ENCODE results near the gene NHS.
"Not testable (repeated sequence)": the region's sequence is repeated elsewhere in the genome, so short reads cannot be mapped to it uniquely, and the experiment has no call there.

NHS gene

GRCh38 chrX:17563515-17563914, 188.5 kb downstream of the NHS start:
- Histone ChIP-seq H3K4me3 (ENCODE audit: insufficient read depth, low read depth, low read length, poor library complexity, severe bottlenecking) (no peak overlapping the region), H3K9me3 (ENCODE audit: control insufficient read depth, low read length) (no peaks in the 10 kb centered on the region), H3K36me3 (ENCODE audit: control insufficient read depth, insufficient read depth, low read length) (no peaks in the 10 kb centered on the region), H3K27me3 (replicated peaks; ENCODE audit: control insufficient read depth, insufficient read depth, low read length, poor library complexity, severe bottlenecking) (no peaks in the 10 kb centered on the region), H3K27ac (ENCODE audit: insufficient read depth, low read length, poor library complexity, severe bottlenecking) (no peak overlapping the region), H3K4me1 (ENCODE audit: control insufficient read depth, insufficient read depth, low read length, poor library complexity, severe bottlenecking) (no peaks in the 10 kb centered on the region)
- no peak for DNase-seq

- no peak for DNase-seq
- Histone ChIP-seq H3K27ac (ENCODE audit: insufficient read depth, low read length, poor library complexity, severe bottlenecking) (no peak overlapping the region), H3K4me1 (ENCODE audit: control insufficient read depth, insufficient read depth, low read length, poor library complexity, severe bottlenecking) (no peaks in the 10 kb centered on the region), H3K36me3 (ENCODE audit: control insufficient read depth, insufficient read depth, low read length) (no peaks in the 10 kb centered on the region), H3K27me3 (replicated peaks; ENCODE audit: control insufficient read depth, insufficient read depth, low read length, poor library complexity, severe bottlenecking) (no peaks in the 10 kb centered on the region), H3K9me3 (ENCODE audit: control insufficient read depth, low read length) (no peaks in the 10 kb centered on the region), H3K4me3 (ENCODE audit: insufficient read depth, low read depth, low read length, poor library complexity, severe bottlenecking) (no peak overlapping the region)
These were observed 189.8 kb downstream of the NHS start for GRCh38 chrX:17564689-17565409.

DNA sequence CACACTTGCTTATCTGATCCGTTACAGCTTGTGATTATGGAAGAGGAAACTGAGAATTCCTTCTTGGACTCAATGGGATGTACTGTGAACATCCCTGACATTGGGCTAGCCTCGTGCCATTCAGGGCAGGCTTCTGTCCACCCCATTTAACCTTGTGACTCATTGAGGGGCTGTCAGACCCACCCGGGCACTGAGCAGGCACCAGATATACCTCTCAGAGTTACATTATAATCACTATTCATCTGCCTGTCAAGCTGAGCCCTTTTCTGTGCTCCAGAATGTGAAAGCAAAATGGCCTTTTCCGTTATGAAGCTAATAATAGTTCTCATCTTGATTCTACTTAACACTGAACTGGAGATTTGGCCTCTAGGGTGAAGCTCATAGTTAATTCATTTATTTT, 191.7 kb downstream of the NHS start:
- Histone ChIP-seq H3K36me3 (ENCODE audit: control insufficient read depth, insufficient read depth, low read length) (no peaks in the 10 kb centered on the region), H3K4me1 (ENCODE audit: control insufficient read depth, insufficient read depth, low read length, poor library complexity, severe bottlenecking) (no peaks in the 10 kb centered on the region), H3K27me3 (replicated peaks; ENCODE audit: control insufficient read depth, insufficient read depth, low read length, poor library complexity, severe bottlenecking) (no peaks in the 10 kb centered on the region), H3K4me3 (ENCODE audit: insufficient read depth, low read depth, low read length, poor library complexity, severe bottlenecking) (no peak overlapping the region), H3K27ac (ENCODE audit: insufficient read depth, low read length, poor library complexity, severe bottlenecking) (no peak overlapping the region), H3K9me3 (ENCODE audit: control insufficient read depth, low read length) (no peaks in the 10 kb centered on the region)
- DNase-seq, result no peak

DNA sequence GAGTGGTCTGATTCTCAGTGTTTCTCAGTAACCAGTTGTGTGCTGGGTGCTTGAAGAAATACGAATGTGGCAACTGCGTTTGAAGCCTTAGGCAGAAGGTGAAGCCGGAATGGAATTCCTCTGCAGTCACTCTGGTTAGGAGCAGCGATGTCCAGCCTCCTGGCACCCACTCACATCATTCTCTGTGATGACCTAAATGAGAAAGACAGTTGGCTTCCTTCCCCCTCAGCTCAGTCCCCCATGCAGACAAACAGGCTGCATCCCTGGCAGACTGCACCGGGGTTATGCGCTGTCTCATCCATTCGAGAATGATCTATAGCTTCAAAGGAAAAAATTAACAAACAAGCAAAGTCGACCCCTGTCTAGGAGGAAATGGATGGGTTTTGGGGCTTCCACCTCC, 192.2 kb downstream of the NHS start:
- H3K9me3 ChIP-seq (ENCODE audit: control insufficient read depth, low read length), result no peaks in the 10 kb centered on the region
- no peak overlapping the region for H3K4me3 ChIP-seq (ENCODE audit: insufficient read depth, low read depth, low read length, poor library complexity, severe bottlenecking)
- no peaks in the 10 kb centered on the region for H3K4me1 ChIP-seq (ENCODE audit: control insufficient read depth, insufficient read depth, low read length, poor library complexity, severe bottlenecking)
- H3K27ac ChIP-seq (ENCODE audit: insufficient read depth, low read length, poor library complexity, severe bottlenecking), result no peak overlapping the region
- no peaks in the 10 kb centered on the region for H3K27me3 ChIP-seq (replicated peaks; ENCODE audit: control insufficient read depth, insufficient read depth, low read length, poor library complexity, severe bottlenecking)
- DNase-seq, result no peak
- no peaks in the 10 kb centered on the region for H3K36me3 ChIP-seq (ENCODE audit: control insufficient read depth, insufficient read depth, low read length)

DNA sequence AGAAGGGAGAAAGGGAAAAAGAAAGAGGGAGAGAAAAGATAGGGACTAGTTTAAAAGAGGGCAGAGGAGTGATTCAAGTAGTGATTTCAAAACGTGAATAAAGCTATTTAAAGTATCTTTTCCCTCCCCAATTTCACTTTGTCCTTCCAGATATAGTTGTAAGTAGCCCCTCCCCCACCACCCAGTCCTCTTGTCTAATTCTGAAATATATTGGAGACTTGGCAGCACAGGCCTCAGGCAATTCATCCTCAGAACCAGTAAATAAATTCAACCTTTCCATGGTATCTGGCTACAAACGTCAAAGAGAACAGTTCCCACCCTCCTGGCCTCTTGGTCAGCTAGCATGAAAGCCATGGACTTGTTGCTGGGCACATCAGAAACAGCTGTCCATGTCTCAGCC, 192.8 kb downstream of the NHS start:
- Histone ChIP-seq H3K4me3 (ENCODE audit: insufficient read depth, low read depth, low read length, poor library complexity, severe bottlenecking) (no peak overlapping the region), H3K27ac (ENCODE audit: insufficient read depth, low read length, poor library complexity, severe bottlenecking) (no peak overlapping the region), H3K27me3 (replicated peaks; ENCODE audit: control insufficient read depth, insufficient read depth, low read length, poor library complexity, severe bottlenecking) (no peaks in the 10 kb centered on the region), H3K4me1 (ENCODE audit: control insufficient read depth, insufficient read depth, low read length, poor library complexity, severe bottlenecking) (no peaks in the 10 kb centered on the region), H3K9me3 (ENCODE audit: control insufficient read depth, low read length) (no peaks in the 10 kb centered on the region), H3K36me3 (ENCODE audit: control insufficient read depth, insufficient read depth, low read length) (no peaks in the 10 kb centered on the region)
- no peak for DNase-seq

DNA sequence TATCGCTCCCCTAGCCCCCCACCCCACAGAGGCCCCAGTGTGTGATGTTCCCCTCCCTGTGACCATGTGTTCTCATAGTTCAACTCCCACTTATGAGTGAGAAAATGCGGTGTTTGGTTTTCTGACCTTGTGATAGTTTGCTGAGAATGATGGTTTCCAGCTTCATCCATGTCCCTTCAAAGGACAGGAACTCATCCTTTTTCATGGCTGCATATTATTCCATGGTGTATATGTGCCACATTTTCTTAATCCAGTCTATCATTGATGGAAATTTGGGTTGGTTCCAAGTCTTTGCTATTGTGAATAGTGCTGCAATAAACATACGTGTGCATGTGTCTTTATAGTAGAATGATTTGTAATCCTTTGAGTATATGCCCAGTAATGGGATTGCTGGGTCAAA, 193.8 kb downstream of the NHS start:
- H3K27ac ChIP-seq (ENCODE audit: insufficient read depth, low read length, poor library complexity, severe bottlenecking); H3K4me3 ChIP-seq (ENCODE audit: insufficient read depth, low read depth, low read length, poor library complexity, severe bottlenecking); H3K27me3 ChIP-seq (replicated peaks; ENCODE audit: control insufficient read depth, insufficient read depth, low read length, poor library complexity, severe bottlenecking); H3K36me3 ChIP-seq (ENCODE audit: control insufficient read depth, insufficient read depth, low read length); H3K9me3 ChIP-seq (ENCODE audit: control insufficient read depth, low read length); H3K4me1 ChIP-seq (ENCODE audit: control insufficient read depth, insufficient read depth, low read length, poor library complexity, severe bottlenecking); DNase-seq: not testable (repeated sequence)

- Histone ChIP-seq H3K27me3 (replicated peaks; ENCODE audit: control insufficient read depth, insufficient read depth, low read length, poor library complexity, severe bottlenecking) (no peaks in the 10 kb centered on the region), H3K27ac (ENCODE audit: insufficient read depth, low read length, poor library complexity, severe bottlenecking) (no peak overlapping the region), H3K9me3 (ENCODE audit: control insufficient read depth, low read length) (no peaks in the 10 kb centered on the region), H3K36me3 (ENCODE audit: control insufficient read depth, insufficient read depth, low read length) (no peaks in the 10 kb centered on the region), H3K4me3 (ENCODE audit: insufficient read depth, low read depth, low read length, poor library complexity, severe bottlenecking) (no peak overlapping the region), H3K4me1 (ENCODE audit: control insufficient read depth, insufficient read depth, low read length, poor library complexity, severe bottlenecking) (no peaks in the 10 kb centered on the region)
- DNase-seq, result no peak
These were observed 204.0 kb downstream of the NHS start for GRCh38 chrX:17579026-17579425.

DNA sequence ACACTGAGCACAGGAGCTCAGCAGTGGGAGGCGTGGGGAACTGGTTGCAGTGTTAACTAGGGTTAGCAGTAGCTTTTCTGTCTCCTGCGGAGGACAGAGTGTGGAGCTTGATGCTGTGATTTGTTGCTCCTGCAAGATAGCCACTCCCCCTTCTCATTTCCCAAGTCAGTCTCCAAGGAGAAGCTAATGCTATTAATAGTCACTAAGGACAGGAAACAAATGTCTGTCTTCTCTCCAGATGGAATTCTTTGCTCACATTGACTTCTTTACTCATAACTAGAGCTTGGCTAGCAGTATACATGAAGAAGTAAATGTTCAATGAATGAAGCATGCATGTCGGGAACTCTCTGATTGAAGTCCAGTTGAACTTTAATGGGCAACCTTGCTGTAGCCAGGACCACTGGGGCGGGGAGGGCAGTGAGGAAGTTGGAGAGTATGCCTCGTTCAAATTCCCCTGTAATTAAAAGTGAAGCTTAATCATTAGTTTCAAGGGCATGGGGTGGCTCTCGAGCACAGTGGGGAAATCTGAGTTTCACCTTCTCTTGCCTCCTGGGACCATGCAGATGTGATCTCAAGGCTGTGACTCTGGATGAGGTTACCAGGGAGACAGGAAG, 205.6 kb downstream of the NHS start:
- DNase-seq, result no peak
- H3K27me3 ChIP-seq (replicated peaks; ENCODE audit: control insufficient read depth, insufficient read depth, low read length, poor library complexity, severe bottlenecking), result no peaks in the 10 kb centered on the region
- H3K36me3 ChIP-seq (ENCODE audit: control insufficient read depth, insufficient read depth, low read length), result no peaks in the 10 kb centered on the region
- no peak overlapping the region for H3K27ac ChIP-seq (ENCODE audit: insufficient read depth, low read length, poor library complexity, severe bottlenecking)
- H3K9me3 ChIP-seq (ENCODE audit: control insufficient read depth, low read length), result no peaks in the 10 kb centered on the region
- no peaks in the 10 kb centered on the region for H3K4me1 ChIP-seq (ENCODE audit: control insufficient read depth, insufficient read depth, low read length, poor library complexity, severe bottlenecking)
- no peak overlapping the region for H3K4me3 ChIP-seq (ENCODE audit: insufficient read depth, low read depth, low read length, poor library complexity, severe bottlenecking)

GRCh38 chrX:17581641-17582040, 206.6 kb downstream of the NHS start:
- Histone ChIP-seq H3K9me3 (ENCODE audit: control insufficient read depth, low read length) (no peaks in the 10 kb centered on the region), H3K36me3 (ENCODE audit: control insufficient read depth, insufficient read depth, low read length) (no peaks in the 10 kb centered on the region), H3K27ac (ENCODE audit: insufficient read depth, low read length, poor library complexity, severe bottlenecking) (no peak overlapping the region), H3K27me3 (replicated peaks; ENCODE audit: control insufficient read depth, insufficient read depth, low read length, poor library complexity, severe bottlenecking) (no peaks in the 10 kb centered on the region), H3K4me3 (ENCODE audit: insufficient read depth, low read depth, low read length, poor library complexity, severe bottlenecking) (no peak overlapping the region), H3K4me1 (ENCODE audit: control insufficient read depth, insufficient read depth, low read length, poor library complexity, severe bottlenecking) (no peaks in the 10 kb centered on the region)
- no peak for DNase-seq

- Histone ChIP-seq H3K4me1 (ENCODE audit: control insufficient read depth, insufficient read depth, low read length, poor library complexity, severe bottlenecking) (no peaks in the 10 kb centered on the region), H3K27ac (ENCODE audit: insufficient read depth, low read length, poor library complexity, severe bottlenecking) (no peak overlapping the region), H3K36me3 (ENCODE audit: control insufficient read depth, insufficient read depth, low read length) (no peaks in the 10 kb centered on the region), H3K9me3 (ENCODE audit: control insufficient read depth, low read length) (no peaks in the 10 kb centered on the region), H3K4me3 (ENCODE audit: insufficient read depth, low read depth, low read length, poor library complexity, severe bottlenecking) (no peak overlapping the region), H3K27me3 (replicated peaks; ENCODE audit: control insufficient read depth, insufficient read depth, low read length, poor library complexity, severe bottlenecking) (no peaks in the 10 kb centered on the region)
- no peak for DNase-seq
These were observed 209.3 kb downstream of the NHS start for GRCh38 chrX:17584248-17584681.

Measured in effector memory CD4-positive, alpha-beta T cell (primary cell).